MG63 (cell line): Measurements from ENCODE around the gene HOOK2. TPM values are rescaled to one million over a fixed set of nuclear protein-coding genes. Genes with fewer than 3 reads are reported as not detected.

Source experiments
- DNase-seq: peaks from one replicate; pipeline ENCODE4 v3.0.0-alpha.2; 2020
- H3K27me3 ChIP-seq: fragments of 250-450 bp; sonication (Bioruptor Pico); 2 replicates; pipeline ENCODE4 v1.5.1; 2020; ENCODE audit warnings: mild to moderate bottlenecking, moderate library complexity
- H3K36me3 ChIP-seq: fragments of 250-450 bp; sonication (Bioruptor Pico); 2 replicates; pipeline ENCODE4 v1.5.1; 2020; ENCODE audit warnings: mild to moderate bottlenecking, moderate library complexity
- H3K4me3 ChIP-seq: fragments of 250-450 bp; sonication (Bioruptor Pico); 2 replicates; pipeline ENCODE4 v1.5.1; 2020; ENCODE audit warnings: mild to moderate bottlenecking, moderate library complexity
- H3K9me3 ChIP-seq: fragments of 250-450 bp; sonication (Bioruptor Pico); 2 replicates; pipeline ENCODE4 v1.5.1; 2020; ENCODE audit warnings: mild to moderate bottlenecking, moderate library complexity
- total RNA-seq: library from RNA; depleted of rRNA; stranded (reverse); fragments of >200 nt; shearing (Covaris generic); gene quantifications from 2 replicates; pipeline ENCODE4 v1.2.3, GENCODE V29; 2014; ENCODE audit warnings: low replicate concordance

Gene HOOK2
- total RNA-seq, 1 experiment from 2014 or later = 48.2 TPM

GRCh38 chr19:12787458-12787857, 12.1 kb upstream of the HOOK2 start:
- H3K4me3 ChIP-seq = no peak overlapping the region
- no peaks in the 10 kb centered on the region for H3K27me3 ChIP-seq
- H3K9me3 ChIP-seq = no peaks in the 10 kb centered on the region
- DNase-seq = no peak
- peaks cover 7% of the 10 kb centered on the region for H3K36me3 ChIP-seq

- Histone ChIP-seq H3K9me3 (no peaks in the 10 kb centered on the region), H3K27me3 (no peaks in the 10 kb centered on the region), H3K4me3 (no peak overlapping the region), H3K36me3 (peaks cover 2% of the 10 kb centered on the region)
- DNase-seq = no peak
Measured at GRCh38 chr19:12786952-12787351, 11.6 kb upstream of the HOOK2 start.

- H3K27me3 ChIP-seq = no peaks in the 10 kb centered on the region
- H3K4me3 ChIP-seq = no peak overlapping the region
- H3K36me3 ChIP-seq = no peaks in the 10 kb centered on the region
- peak; percentile 84 for DNase-seq
- H3K9me3 ChIP-seq = no peaks in the 10 kb centered on the region
Measured at GRCh38 chr19:12786141-12786870, 11.0 kb upstream of the HOOK2 start.

DNA sequence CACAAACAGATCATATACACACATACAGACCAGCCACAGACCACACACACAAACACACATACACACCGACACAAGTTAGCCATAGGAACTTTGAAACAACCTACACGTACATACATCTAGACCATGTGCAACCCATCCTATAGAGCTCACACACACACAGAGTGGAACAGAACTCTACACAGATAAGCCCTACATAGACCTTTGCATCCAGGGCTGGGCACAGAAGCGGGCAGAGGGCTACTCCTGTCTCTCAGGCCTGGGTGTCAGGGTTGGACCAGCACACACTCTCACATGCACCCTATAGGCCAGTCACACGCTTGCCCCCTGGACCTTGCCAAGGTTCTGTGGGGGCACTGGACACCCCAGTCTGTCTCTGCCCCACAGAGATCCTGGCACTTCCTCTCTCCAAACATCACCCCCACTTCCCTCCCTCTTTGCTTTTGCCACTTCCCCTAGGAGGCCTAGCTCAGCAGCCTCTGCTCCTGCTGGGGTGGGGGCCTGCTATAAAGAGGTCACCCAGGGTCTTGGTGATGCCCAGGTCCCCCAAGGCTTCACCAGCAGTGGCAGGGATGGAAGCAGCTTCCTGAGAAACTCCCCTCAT, 10.2 kb upstream of the HOOK2 start:
- H3K4me3 ChIP-seq = no peak overlapping the region
- H3K36me3 ChIP-seq = no peaks in the 10 kb centered on the region
- H3K9me3 ChIP-seq = no peaks in the 10 kb centered on the region
- peak; percentile 37 for DNase-seq
- H3K27me3 ChIP-seq = no peaks in the 10 kb centered on the region

DNA sequence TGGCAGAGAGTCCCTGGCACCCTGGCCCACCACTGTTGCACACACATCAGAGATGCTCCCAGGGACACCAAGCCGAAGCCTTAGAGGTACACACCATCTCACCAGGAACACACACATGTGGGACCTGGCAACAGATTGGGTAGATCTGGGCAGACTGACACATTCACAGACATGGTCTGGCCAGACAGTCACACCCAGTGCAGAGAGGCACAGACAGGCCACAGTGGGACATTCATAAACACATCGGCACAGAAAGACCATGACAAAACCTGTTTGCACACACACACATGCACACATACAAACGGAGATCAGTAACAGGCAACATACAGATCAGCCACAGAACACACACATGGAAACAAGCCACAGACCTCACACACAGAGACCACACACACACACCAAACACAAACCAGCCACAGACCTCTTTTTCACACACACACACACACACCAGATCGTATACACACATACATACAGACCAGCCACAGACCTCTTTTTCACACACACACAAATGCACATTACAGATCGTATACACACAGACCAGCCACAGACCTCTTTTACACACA, 9.6 kb upstream of the HOOK2 start:
- no peak for DNase-seq
- H3K9me3 ChIP-seq = no peaks in the 10 kb centered on the region
- no peak overlapping the region for H3K4me3 ChIP-seq
- H3K27me3 ChIP-seq = no peaks in the 10 kb centered on the region
- no peaks in the 10 kb centered on the region for H3K36me3 ChIP-seq

DNA sequence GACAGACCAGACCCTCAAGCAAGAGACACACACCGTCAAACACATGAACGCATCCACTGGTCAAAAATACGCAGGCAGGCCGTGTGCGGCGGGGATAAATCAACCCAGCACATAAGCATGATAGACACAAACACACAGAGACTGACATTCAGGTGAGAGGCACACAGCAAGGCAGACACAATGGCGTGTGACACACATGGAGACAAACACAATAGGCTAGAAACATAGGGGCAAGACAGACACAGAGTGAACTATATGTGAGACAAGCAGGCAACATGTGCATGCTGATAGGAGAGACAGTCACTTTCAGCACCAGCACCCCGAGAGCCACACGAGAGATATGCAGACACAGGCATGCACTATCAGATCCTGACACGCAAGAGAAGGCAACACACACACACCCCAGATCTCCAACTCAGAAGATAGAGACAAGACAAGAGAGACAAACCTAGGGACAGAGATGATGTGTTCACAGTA, 9.1 kb upstream of the HOOK2 start:
- H3K27me3 ChIP-seq = no peaks in the 10 kb centered on the region
- H3K4me3 ChIP-seq = no peak overlapping the region
- H3K9me3 ChIP-seq = no peaks in the 10 kb centered on the region
- DNase-seq = no peak
- H3K36me3 ChIP-seq = no peaks in the 10 kb centered on the region

DNA sequence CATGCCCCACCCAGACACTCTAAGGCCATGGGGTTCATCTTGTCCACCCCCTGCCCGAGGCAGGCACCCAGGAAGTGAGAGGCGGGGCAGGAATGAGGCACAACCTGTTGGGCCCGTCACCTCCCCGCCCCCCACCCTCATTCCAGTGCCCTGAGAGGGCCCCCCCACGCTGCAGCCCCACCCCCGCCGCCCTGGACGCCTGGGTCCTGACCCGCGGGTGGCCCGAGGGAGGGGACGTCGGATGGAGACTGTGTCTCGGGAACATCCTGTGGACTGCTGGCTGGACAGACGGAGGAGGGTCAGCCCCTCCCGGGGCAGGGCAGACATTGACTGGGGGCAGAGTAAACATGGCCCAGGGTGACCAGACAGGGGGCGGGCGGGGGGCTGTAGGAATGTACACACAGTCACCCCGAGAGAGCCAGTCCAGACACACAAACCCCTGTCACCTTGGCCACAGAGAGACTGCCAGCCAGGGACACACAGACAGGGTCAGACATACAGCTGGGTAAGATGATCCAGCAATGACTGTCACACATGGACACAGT, 8.6 kb upstream of the HOOK2 start:
- no peaks in the 10 kb centered on the region for H3K36me3 ChIP-seq
- no peak overlapping the region for H3K4me3 ChIP-seq
- DNase-seq = peak; percentile 38
- H3K27me3 ChIP-seq = no peaks in the 10 kb centered on the region
- H3K9me3 ChIP-seq = no peaks in the 10 kb centered on the region

DNA sequence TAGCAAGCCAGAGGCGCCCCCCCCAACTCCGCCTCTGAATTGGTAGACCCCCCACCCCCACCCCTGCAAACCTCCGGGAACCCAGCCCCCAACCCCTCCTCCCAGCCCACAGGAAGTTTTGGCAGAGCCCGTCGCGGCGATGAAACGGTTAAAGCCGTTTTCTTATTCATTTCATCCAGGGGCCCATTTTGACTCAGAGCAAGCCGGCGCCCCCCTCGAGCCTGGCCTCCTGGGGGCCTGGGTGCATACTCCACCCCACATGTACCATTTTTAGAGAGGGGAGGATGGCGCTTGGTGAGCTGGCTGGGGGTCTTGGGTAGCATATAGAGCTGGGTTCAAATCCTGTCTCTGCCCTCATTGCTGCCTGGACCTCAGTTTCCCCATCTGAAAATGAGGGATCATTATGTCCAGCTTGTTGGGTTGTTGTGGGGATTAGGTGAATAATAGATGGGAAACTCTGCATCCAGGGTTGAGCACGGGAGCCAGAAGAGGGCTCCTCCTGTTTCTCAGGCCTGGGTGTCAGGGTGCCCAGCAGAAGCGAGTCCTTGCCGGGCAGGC, 8.0 kb upstream of the HOOK2 start:
- no peak overlapping the region for H3K4me3 ChIP-seq
- no peaks in the 10 kb centered on the region for H3K27me3 ChIP-seq
- DNase-seq = peak; percentile 45
- no peaks in the 10 kb centered on the region for H3K36me3 ChIP-seq
- H3K9me3 ChIP-seq = no peaks in the 10 kb centered on the region

DNA sequence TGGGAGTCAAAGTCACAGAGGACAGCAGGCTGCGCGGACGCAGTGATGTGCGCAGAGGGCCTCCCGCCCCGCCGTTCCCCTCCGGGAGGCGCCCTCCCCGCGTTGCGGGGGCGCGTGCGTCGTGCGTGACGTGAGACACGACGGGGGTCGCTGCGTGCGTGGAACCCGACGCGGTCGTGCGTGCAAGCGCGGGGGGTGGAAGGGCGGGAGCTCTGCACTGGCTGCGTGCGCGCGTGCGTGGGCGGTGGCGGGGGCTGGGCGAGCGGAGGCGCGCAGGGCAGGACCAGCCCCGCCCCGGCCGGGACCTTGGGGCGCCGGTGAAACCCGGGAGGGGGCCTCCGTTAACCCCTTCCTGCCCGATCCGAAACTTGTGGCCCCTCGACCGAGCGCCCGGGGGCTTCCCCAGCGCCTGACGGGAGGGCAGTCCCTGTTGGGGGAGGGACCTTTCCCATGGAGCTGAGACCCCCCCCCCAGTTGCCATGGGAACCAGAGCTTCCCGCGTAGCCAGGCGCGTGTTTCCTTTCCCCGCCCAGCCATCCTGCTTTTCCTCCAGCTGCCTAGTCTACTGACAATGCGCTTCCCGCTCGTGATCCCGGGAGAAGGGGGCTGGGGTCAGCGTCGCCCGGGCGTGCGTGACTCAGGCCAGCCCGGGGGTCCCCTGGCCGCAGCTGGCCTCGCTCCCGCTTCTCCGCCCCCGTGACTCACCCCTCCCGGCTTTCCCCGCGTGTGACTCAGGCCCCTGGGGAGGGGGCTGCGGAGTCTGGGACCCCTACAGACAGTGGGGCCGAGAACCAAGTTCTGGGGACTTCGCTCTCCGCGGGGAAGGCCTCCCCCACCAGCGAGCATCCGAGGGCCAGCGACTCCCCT, 7.3 kb upstream of the HOOK2 start:
- Histone ChIP-seq H3K36me3 (no peaks in the 10 kb centered on the region), H3K9me3 (no peaks in the 10 kb centered on the region)
- peak; percentile 93 for DNase-seq

DNA sequence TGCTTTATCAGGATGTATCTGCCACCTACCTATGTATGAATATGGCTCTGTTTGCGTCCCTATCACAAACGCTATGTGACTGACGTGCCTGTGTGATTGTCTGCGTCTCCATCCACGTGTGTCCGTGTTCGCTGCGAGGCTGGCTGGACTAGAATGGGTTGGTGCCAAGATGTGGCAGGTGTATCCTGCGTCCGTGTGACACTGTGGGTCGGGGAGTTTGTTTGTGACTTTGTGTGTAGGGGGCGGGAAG, 6.7 kb upstream of the HOOK2 start:
- DNase-seq = no peak
- no peaks in the 10 kb centered on the region for H3K36me3 ChIP-seq
- no peaks in the 10 kb centered on the region for H3K27me3 ChIP-seq
- H3K9me3 ChIP-seq = no peaks in the 10 kb centered on the region
- peak overlapping the region; percentile 42 for H3K4me3 ChIP-seq

More for the DNA sequence above, 7.3 kb upstream of the HOOK2 start:
- peak overlapping the region; percentile 42 for H3K4me3 ChIP-seq
- no peaks in the 10 kb centered on the region for H3K27me3 ChIP-seq

DNA sequence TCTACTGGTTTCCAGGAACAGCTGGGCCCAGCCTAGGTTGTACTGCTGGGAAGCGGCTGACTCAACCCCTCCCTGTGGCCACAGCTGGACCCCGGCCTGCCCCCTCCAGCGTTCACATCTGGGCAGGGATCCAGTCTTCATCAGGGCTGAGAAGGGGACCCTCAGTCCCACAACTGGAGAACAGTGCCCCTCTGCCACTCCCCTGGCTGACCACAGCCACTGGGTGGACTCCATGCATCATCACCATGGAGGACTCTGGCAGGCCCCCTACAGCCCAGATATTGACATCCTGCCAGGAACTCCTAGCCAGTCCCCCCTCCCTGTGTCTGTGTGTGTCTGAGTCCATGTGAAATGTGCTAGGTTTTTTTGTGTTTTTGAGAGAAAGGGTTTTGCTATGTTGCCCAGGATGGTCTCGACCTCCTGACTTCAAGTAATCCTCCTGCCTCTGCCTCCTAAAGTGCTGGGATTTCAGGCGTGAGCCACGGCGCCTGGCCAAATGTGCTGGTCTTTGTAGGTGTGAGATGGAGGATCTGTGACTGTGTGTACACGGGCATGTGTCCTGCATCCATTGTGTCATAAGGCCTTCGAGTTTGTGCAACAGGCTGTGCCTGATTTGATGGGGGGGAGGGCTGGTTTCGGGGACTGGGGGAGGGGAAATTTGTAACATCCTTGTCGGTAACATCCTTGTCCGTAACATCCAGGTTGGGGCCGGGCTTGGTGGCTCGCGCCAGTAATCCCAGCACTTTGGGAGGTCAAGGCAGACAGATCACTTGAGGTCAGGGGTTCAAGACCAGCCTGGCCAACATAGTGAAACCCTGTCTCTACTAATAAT, 4.0 kb upstream of the HOOK2 start:
- Histone ChIP-seq H3K36me3 (peaks cover 3% of the 10 kb centered on the region), H3K4me3 (peak overlapping the region; percentile 54)
- peak; percentile 97 for DNase-seq

DNA sequence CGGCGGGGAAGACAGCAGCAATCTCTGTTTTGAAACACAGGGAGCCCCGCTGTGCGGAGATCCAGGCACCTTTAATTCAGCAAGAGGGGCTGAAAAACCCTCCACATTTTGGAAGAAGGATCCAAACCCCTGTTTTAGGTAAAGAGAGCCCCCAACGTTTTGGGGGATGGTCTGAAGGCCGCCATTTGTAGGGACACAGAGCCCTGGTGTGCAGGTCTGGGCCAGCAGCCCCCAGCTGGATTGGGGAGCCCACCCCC, 3.5 kb upstream of the HOOK2 start:
- Histone ChIP-seq H3K27me3 (no peaks in the 10 kb centered on the region), H3K36me3 (peaks cover 8% of the 10 kb centered on the region), H3K4me3 (peak overlapping the region; percentile 54), H3K9me3 (no peaks in the 10 kb centered on the region)
- DNase-seq = no peak

More for the DNA sequence above, 4.0 kb upstream of the HOOK2 start:
- Histone ChIP-seq H3K27me3 (no peaks in the 10 kb centered on the region), H3K9me3 (no peaks in the 10 kb centered on the region)

DNA sequence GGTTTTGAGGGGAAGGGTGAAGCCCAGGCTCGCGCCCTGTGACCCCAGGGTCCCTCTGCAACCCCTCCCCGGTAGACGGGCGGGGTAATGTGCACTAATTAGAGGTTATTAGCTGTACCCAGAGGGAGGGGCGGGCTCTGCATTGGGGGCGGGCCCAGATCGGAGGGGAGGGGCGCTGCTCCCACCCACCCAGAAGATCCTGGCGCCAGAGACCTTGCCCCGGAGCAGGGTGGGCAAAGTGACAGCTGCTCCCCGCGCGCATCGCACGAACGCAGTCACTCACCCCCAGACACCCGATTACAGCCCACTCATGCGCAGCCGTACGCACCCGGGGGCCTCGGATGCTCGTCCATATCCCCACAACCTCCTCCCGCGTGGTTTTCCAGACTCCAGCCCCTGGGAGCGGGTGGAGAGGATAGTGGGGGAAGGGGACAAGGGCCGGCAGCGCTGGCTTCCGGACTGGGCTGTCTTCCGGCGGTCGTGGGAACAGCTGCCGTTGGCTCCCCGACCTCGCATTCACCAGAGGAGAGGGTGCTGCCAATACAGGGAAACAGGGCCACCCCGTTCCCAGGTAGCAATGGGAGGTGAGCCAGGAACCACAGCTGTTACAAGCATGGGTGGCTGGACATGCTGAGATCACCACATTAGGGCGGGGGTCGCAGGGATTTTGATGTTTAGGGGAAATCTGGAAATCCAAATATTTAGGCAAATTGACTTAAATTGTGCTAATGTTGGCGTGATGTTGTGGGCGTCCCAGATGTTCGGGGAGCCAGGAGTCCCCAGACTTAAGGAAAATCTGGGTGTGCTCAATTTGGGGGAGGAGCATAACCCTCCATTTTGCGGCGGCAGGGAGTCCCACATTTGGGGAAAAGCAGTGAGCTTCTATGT, 2.9 kb upstream of the HOOK2 start:
- Histone ChIP-seq H3K4me3 (peak overlapping the region; percentile 54), H3K27me3 (no peaks in the 10 kb centered on the region), H3K36me3 (peaks cover 11% of the 10 kb centered on the region), H3K9me3 (no peaks in the 10 kb centered on the region)
- DNase-seq = peak; percentile 94

- peak; percentile 93 for DNase-seq
- Histone ChIP-seq H3K36me3 (peaks cover 11% of the 10 kb centered on the region), H3K9me3 (no peaks in the 10 kb centered on the region), H3K27me3 (no peaks in the 10 kb centered on the region), H3K4me3 (peak overlapping the region; percentile 54)
Measured at GRCh38 chr19:12777217-12778016, 2.1 kb upstream of the HOOK2 start.

GRCh38 chr19:12773571-12773970, 1.8 kb downstream of the HOOK2 start:
- peak; percentile 80 for DNase-seq

More at GRCh38 chr19:12773571-12773970, 1.8 kb downstream of the HOOK2 start:
- H3K9me3 ChIP-seq = no peaks in the 10 kb centered on the region
- no peak overlapping the region for H3K4me3 ChIP-seq
- no peaks in the 10 kb centered on the region for H3K27me3 ChIP-seq
- H3K36me3 ChIP-seq = peaks cover 23% of the 10 kb centered on the region
